ENCODE data around the gene ARHGEF7.

GRCh38 chr13:111269508-111269907 is 154.4 kb downstream of the ARHGEF7 start:
- TF ChIP-seq TAF1 (IDR thresholded peaks at IDR 0.05; ENCODE audit: borderline replicate concordance, low read depth, low read length): no peak
- no peak for TF ChIP-seq POLR2AphosphoS5 (IDR thresholded peaks at IDR 0.05; ENCODE audit: low read depth, low read length)
- TF ChIP-seq POLR2A (IDR thresholded peaks at IDR 0.05; ENCODE audit: low read depth, low read length): no peak
